ENCODE results near the gene FGGY.

FGGY gene

DNA sequence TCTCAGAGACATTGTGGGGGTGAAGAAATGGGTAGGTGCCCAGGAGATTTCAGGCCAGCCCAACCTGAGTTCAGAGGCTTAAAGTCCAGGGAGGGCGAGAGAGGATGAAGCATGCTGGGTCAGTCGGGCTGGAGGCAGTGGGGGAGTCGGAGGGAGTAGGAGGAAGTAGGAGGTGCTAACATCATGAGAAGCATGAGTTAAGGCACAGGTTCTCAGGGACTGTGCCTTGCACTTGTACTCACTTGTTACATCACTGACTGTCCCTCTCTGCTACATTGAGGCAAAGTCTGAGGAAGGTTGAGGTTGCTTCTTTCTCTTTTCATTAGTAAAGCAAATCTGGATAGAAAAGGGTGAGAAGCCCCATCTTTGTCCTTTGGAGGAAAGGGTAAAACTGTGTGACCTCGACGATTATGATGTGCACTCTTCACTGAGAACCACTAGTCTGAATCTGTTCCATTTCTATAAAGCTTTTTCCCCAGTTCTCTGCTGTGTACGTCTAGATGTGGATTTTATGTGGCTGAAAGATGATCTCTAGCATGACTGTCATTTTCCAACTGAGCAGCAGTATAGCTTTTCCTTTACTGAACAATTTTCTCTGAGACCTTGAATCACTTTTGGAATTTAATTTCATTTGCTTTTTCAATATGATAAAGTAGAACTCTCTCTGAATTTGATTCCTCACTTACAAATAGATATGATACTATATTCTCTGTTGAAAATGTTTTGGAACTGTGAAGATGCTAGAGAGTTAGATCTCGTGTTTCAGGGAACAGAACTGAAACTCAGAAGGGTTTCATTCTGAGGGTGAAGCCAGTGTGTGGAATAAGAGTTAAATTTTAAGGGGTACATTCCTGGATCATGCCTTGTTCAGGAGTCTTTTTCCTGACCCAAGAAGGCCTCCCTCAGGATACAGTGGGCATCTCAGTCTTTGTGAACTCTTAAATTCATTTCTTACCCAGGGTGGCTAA lies 94.6 kb downstream of the FGGY start:
- no peak for DNase-seq

DNA sequence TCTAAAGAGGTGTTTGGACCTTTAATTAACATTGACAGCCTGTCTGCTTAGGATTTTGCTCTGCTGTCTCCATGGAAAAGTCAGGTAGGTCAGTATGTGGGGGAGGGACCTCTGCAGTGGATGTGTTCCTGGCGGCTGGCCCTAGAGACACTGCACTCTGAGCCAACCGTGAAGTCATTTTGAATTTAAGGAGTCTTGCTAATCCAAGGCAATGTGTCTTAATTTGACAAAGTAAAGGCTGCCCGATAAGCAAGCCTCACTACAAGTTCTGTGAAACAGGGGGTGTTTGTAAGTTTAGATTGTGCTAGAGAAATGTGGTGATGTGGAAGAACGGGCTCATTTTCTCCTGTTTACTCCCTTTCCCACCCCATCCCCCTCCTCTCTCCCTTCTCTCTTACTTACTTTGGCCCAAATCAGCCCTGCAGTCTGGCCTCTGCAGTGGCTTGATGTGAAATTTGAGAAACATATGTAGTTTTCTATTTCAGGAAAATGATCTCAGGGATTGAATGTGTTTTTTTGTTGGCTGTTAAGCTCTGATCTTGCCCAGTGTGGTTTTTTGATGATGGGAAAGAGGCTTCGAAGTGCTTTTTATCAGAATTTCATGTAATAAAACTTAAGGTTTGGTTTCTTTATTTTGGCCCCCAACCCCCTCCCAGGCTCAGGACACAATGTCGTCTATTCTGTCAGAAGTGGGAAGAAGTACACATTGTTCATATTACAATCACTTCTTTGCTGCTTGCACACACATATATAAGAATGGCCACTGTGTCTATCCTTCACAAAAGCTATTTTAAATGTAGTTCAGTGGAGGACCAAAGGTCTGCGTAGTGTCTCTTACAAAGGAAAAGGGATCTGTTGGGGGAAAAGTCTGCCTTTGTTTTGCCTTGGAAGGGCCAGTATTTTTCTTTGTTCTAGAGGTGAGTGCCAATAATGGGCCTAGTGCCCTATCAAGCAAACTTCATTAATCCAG lies 96.6 kb downstream of the FGGY start:
- no peak for DNase-seq

DNA sequence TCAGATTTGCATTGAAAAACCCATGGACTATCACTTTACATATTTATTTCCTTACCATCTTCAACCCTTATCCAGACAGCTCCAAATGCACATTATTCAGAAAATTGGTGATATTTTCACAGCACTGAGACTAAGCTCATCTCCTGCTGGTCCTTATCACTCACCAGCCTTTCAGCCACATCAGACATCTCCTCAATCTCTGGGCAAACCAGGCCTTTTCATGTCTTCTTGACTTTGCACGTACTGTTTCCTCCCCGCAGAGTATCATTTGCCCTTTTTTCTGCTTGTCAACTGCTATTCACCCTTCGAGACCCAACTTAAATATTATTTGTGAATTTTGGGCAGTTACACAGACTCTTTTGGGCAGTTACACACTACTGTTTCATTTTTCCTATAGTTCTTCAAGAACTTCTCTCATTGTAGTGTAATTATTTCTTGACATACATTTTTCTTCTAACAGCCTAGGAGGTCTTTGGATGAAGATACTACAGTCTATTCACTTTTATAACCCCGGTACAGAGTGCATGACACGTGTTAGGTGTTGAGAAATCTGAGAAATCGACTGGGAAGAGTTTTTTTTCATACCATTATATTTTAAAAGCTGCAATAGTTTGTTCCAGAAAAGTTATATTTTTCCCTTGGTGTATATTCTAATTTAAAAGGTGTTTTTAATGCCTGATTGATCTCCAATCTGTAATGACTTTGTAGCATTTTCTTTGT lies 98.0 kb downstream of the FGGY start:
- DNase-seq = no peak

DNA sequence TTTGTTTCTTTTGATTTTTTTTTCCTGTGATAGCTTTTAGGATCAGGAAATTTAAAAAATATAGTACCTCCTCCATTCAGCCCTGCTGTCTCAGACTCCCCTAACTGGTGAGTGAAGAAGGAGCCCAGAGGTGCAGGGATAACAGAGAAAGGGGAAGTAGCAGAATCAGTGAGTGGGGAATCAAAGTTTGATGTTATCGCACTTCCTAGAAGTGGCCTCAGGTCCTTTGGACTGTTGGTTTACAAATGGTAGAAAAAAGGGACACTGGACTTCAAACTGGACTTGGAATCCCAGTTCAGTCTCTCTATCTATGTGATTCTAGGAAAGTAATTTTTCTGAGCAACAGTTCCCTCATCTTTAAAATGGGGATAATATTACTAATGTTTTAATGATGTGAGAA lies 99.5 kb downstream of the FGGY start:
- DNase-seq = no peak

DNA sequence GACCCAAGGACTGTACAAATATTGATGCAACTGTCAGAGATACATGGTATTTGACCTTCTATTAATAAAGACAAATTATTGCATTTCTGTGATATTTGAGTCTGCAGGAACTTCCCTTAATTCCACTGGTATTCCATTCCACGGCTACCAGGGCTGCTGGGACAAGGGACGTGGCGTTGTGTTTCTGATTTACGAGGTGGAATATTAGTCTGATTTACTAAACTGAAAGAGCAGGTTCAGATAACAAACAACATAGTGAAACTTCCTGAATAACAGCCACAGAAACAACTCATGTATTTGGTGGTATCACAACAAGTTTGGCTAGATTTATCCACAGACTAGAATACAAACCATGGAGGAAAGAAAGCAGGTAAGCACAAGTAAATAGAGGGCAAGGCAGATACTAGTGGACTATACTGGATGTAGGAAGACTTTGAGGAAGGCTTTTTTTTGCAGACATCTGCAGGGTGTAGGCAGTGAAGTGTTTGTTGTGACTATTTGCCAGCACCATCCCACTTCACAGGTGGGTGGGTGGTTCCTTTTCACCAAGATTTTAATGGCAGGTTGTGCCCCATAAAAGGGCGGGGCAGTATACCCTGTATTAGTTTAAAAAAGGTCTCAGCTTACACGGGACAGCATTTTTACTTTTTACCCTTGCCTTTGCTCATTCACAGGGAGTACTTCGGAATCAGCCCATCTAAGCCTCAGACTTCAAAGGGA lies 100.4 kb downstream of the FGGY start:
- DNase-seq = no peak

DNA sequence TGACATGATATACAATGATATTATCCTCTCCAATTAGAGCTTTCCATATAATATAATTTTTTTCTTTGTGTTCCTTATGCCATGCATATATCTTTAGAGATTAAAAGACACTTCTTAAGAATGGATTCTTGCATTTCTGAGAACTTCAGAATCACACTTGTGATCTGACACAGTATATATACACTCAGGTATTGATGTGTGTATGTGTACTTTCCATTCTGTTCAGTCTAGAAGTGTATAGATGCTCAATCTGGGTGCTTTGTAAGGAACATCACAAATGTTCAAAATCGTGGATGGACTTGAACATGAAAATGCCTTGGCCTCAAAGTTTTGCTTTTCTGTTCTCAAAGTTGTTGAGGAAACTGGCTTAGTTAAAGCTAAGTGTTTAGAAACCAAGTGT lies 102.7 kb downstream of the FGGY start:
- no peak for DNase-seq

DNA sequence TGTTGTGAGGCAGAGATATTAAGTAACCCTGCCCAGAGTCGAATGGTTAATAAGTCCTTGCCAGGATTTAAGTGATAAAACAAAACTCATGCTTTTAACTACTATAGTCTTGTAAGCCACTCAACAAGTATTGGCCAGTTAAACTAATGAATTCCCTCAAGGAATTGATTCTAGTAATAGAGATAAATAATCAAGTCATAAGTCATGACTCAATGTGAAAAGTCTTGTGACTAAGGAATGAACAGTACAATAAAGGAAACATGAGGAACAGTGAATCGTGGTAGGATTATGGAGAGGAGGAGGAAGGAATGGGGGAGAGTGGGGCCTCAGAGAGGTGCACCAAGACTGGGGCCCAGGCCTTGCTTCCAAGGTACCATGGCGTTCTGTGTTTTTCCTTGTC lies 104.7 kb downstream of the FGGY start:
- no peak for DNase-seq

DNA sequence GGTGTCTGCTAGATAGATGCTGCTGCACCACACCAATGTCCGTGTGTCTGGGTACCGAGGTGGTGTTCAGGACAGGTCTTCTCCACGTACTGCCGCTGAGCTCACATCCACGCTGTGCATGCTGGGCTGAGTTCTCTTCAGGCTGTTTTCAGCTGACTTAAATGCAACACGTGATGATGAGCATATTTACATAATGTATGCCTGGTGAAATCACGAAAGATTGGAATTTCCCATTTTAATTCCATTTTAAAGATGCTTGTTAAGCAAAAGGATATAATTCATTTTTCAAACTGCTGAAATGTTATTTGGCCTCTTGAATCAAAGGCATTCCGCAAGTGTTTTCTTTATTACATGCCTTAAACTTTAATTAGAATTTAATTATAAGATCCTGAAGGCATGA lies 107.9 kb downstream of the FGGY start:
- DNase-seq = no peak

DNA sequence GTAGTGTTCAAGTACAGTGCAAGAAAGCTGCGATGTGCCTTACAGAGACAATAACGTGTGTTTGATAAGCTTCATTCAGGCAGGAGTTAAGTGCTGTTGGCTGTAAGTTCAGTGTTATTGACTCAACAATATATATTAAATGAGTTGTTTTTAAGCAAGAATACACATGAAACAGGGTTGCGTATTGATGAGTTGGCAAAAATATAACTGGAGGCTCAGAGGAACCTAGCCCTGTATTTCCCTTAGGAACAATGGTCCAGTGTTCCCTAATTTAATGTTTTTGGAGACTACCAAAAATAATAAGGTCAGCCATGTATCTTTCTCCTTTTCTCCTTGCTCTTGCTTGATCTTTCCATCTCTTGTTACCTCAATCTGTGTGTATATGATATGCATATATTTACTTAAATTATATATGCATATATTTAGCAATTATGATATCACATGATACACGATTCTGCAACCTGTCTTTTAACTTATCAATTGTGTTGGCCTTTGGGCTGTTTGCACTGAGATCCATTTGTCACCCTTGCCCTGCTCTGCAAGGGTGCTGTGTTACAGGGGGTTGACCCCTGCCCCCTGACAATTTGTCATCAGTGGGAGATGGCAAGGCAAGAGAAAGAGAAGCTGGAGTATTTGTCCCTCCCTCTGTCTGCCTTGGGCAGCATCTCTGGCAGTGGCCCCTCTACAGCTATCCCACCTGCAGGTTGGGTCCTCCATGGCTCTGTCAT lies 109.7 kb downstream of the FGGY start:
- no peak for DNase-seq

DNA sequence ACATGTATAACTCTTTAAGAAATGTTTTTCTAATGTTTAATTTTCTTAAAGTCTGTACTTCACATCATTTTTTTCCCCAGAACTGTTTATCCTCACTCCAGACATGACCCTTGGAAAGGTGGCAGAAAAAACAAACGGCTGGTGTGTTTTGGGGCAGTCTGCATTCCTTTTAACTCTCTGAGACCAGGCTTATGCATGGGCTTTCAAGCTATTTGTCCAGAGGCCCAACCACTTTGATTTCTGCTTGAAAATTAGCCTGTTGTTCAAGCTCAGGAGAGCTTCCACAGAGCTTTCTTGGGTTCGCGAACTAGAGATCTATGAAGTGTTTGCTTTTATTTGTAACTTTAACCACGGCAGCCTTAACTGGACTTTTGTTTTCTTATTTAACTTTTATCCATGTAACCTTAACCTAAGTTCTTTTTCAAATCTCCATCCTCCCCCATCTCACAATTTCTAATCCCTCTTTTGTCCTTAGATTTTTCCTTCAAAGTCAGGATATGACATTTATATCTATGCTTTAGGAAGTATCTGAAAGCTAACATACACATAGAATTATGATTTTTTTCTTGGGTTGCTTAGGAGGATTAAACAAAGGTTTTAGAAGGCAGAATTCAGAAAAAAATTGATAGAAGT lies 111.8 kb downstream of the FGGY start:
- no peak for DNase-seq

DNA sequence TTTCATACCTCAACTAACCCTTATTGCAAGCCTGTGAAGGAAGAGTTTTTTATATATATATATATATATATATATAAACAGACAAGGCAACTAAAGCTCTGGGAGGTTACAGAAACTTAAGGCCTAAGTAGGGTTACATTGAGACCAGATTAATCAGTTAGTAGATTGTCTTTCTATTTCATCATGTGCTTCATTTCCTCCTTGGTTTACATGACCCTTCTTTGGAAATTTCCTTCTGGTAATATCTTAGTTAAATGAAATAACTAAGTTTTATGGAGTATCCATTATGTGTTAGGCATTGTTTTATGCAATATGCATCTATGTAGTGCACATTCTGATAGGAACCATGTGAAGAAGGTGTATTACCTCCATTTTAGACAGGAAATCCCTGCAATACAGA lies 112.7 kb downstream of the FGGY start:
- no peak for DNase-seq

DNA sequence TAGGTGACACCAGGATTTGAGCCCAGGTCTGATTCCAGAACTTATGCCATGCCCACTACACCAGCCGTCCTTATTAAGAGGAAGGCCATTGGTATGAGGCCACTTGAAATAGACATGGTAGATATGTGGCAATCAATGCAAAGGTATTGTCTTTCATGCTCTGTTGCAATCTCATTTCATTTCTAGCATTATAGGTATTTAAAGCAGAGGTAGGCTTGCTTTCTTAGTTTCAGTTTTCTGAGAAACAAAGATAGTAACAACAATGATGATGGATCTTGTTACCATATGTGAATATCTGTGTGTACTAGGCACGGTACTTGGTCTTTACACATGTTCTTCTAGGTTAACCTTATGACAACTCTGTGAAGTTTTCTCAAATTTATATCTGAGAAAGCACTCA lies 113.1 kb downstream of the FGGY start:
- no peak for DNase-seq

DNA sequence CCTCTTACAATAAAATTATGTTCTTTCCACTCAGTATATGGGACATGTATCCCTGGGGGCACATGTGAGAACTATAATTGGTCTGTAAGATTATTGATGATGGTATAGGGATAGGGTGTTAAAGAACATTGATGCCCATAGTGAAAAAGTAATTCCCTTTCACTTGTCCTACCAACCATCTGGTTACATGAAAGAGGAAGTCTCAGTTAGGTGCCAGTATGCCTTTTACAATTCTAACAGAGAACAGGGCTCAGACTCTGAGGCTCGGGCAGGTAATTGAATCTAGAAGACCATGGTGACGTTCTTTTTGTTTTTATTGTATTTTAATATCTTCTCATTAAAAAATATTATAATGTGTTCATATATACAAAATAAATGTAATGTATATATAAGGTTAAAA lies 113.6 kb downstream of the FGGY start:
- DNase-seq = no peak

DNA sequence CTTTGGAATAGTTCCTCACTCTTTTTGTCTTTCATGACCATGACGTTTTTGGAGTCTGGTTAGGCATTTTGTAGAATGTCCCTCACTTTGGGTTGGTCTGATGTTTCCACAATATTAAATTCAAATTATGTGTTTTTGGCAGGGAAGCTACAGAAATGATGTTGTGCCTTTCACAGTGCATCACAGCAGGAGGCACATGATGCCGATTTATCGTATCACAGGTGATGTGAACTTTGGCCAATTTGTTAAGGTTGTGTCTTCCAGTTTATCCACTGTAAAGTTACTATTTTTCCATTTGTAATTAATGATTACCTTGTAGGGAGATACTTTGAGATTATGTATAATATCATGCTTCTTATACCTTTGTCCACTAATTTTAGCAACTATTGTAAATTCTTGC lies 114.3 kb downstream of the FGGY start:
- no peak for DNase-seq

DNA sequence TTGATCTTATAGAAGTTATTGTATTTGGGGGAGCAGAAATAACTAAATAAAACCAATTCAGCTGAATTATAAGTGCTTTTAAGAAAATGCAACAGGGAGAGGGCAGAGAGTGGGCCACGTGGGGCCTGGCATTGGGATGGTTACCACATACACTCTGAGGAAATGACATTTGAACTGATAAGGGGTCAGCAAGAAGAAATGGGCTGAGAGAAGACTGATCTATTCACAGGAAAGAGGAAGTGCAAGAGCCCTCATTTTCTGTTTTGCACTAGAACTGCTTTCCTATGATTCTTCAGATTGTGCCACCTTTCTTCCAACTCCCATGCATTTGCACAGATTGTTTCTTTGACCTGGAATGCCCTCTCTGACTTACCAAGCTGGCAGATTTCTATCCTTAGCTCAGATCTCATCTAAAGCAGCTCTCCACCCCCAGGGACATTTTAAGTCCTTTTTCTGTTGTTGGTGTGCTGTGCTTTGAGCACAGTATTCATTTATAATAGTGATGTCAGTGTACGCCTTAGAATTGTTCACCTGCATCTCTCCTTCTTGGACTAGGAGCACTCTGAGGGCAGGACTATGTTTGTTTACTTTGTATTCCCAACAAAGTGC lies 115.9 kb downstream of the FGGY start:
- no peak for DNase-seq

DNA sequence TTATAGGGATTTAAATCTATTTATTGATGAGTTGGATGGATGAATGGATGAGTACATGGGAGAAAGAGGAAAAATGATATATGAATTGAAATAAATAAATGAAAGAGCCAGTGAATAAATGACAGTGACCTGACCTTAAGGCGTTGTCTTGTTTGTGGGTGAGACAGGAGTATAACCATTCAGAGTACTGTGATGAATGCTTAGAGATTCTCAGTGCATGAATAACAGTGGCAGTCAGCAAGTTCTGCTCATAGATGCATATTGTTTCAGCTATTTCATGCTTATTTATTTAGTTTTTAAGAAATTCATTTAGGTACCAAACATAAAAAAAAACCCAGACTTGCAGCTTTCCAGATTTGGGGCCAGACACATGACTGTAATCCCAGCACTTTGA lies 116.4 kb downstream of the FGGY start:
- no peak for DNase-seq

DNA sequence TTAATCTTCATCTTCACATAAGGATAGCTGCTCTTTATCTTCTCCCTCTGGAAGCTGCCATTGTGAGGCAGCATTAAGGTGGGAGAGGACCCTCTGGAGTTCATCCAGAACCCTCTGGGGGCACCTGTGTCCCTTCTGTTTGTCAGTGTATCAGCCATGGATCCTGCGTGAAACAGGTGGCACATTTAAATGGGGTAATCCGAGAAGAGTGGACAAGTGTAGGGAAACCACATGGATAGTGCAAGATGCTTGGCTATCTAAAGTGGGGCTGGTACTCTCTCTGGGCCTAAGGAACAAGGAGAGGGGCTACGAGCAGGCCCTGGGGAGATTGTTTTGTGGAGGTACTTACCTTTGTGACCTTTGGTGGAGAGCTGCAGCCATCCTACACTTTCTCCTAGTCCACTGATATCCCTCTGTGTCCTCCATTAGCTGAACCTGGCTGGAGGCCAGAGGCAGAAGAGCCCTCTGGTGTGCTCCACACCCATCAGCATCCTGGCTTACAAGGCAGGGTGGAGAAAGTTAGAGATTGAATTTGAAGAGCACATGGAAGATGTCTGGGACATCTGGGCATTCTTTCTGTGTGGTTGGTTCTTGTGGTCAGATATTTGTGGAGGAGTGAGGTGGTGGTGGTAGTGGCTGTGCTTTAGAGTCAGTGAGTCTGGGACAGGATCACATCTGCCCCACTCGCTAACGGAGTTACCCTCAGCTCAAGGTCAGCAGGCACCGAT lies 117.7 kb downstream of the FGGY start:
- no peak for DNase-seq

DNA sequence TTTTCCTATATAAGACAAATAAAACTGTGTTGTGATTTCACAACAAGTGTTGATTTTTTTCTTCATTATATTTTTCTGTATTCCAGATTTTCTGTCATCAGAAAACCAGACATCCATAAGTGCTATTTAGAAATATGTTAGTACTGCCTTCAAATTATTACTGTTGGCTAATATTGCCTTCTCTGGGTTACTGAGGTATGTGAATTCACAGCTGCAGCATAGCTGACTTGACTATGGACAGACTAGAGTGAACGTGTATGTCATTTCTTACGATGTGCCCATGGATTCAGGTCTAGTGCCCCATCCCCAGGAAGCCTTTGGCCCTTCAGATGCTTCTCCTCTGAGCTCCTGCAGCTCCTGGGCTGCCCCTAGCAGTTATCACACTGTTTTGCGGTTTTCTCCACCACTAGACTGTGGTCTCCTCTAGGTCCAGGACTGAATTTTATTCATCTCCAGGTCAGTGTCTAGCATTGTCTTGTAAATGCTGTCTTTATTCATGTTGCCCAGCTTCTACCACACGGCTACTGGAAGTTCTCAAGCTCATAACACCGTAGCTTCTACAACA lies 118.5 kb downstream of the FGGY start:
- no peak for DNase-seq

DNA sequence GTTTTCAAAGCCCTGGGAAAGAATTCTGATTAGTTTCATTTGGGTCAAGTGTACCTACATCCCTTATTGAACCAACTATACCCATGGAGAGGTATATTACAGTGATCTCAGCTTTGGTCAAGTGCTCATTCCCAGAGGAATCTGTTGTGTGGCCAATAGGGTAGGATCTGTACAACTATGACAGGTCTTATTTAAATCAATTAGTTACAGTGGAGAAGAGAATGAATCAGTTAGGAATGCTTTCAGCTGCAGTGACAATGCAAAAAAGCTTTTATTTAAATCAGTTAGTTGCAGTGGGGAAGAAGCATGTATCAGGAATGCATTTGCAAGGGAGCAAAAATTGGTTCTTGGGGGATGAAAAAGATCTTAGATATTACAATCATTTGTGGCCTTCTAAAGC lies 119.0 kb downstream of the FGGY start:
- no peak for DNase-seq

DNA sequence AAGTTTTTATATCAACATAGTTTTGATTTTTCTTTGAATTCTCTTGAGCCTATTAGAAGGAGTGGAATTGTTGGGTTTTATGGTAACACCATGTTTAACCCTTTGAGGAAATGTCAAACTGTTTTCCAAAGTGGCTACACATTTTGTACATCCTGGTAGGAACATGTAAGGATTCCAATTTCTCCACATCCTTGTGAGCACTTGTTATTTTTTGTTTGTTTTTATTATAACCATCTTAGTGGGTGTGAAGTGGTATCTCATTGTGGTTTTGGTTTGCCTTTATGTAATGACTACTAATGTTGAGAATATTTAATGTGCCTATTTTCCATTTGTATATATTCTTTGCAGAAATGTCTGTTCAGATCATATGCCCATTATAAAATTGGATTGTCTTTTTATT lies 120.5 kb downstream of the FGGY start:
- DNase-seq = no peak
